Endometrium (tissue), 2 donors: ENCODE measurements around the gene CORT.
"Not testable (repeated sequence)": the region's sequence is repeated elsewhere in the genome, so short reads cannot be mapped to it uniquely, and the experiment has no call there.

Experiments
- FAIRE-seq: peaks from 2 replicates; lab custom pipeline; 2012; peaks lifted over from hg19 to GRCh38; lab: Jason Lieb, UNC
- donor health status: control.
- donor health status: control.

The CORT gene

DNA sequence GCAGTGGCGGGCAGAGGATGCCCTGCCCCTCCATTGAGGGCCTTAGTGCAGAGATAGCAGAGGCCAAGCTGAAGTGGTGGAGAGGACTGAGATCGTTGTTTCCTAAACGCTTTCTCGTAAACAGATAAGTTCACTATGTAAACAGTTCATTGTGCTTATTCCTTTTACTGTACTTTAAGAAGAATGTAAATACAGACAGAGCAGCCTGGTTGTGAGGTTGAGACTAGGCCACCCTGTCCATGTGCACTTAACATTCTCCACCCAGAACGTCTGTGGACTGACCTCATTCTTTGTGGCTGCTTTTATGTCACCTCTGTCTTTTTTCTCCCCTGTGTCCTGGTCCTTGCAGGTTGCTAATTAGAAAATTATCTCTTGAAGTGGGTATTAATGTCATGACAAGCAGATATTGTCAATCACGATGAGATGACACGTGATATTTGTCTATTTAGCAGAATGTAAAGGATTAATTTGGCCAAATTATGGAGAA is 11.1 kb upstream of the CORT start:
- no peak for FAIRE-seq

DNA sequence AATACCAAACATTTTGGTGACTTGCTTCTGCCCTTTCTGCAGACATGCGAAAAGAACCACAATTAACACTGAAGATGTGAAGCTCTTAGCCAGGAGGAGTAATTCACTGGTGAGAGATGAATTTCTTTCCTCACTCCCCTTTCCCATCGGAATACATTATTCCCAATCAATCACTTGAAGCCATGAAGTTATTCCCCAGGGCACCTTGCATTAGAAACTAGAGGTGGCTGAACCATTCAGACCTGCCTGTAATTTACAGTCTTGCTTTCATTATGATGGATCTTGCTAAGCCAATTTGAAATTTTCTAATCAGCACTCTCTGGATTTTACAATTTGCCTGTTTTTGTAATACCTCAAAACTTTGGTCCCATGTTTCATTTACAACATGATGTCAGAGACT is 9.5 kb upstream of the CORT start:
- no peak for FAIRE-seq

DNA sequence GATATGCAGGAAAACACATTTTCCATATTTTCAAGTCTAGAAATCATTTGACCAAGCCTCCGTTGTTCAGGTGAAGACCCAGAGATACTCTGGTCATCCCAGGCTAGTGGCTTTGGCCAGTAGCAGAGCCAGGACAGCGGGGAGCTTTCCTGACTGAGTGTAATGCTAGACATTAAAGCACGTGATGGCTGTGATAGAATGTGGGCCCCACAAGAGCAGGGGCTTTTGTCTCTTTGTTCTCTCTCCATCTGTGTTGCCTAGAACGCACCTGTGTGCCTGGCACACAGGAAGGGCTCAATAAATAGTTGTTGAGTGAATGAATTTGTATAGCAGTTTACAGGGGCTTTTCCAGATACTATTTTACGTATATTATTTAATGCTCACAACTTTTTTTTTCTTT is 9.0 kb upstream of the CORT start:
- FAIRE-seq: no peak

DNA sequence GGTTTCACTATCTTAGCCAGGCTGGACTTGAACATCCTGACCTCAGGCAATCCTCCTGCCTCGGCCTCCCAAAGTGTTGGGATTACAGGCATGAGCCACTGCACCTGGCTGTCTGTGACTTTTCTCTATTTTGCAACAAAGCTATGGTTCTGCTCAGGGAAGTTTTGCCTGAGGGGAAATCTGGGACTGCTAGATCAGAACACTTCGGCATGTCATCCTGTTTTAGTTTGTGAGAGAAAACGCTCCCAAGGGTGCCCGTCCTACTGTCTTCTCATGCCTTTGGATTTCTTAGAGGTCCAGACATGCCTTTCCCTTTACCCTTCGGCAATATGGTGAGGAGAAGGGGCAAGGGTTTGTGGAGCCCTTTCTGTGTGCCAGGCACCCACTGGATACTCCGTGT is 5.6 kb upstream of the CORT start:
- no peak for FAIRE-seq

DNA sequence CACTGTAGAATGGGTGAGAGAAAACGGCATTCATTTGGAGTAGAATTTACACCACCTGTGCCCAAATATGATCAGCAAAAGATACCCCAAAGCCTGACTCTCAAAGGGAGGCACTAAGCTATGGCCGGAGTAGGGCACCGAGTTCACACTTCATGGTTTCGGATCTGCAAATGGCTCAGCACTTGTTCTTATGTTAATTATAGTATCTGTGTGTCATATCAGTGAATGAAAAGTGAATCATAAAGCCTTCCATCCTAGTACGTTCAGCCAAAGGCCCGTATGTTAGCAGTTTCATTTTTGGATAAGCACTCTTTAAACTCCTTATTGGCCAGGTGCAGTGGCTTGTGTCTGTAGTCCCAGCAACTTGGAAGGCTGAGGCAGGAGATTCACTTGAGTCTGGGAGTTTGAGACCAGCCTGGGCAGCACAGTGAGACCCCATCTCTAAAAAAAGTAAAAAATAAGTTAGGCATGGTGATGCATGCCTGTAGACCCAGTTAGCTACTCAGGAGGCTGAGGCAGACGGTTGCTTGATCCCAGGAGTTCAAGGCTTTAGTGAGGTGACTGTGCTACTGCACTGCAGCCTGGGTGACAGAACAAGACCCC is 4.9 kb upstream of the CORT start:
- no peak for FAIRE-seq

DNA sequence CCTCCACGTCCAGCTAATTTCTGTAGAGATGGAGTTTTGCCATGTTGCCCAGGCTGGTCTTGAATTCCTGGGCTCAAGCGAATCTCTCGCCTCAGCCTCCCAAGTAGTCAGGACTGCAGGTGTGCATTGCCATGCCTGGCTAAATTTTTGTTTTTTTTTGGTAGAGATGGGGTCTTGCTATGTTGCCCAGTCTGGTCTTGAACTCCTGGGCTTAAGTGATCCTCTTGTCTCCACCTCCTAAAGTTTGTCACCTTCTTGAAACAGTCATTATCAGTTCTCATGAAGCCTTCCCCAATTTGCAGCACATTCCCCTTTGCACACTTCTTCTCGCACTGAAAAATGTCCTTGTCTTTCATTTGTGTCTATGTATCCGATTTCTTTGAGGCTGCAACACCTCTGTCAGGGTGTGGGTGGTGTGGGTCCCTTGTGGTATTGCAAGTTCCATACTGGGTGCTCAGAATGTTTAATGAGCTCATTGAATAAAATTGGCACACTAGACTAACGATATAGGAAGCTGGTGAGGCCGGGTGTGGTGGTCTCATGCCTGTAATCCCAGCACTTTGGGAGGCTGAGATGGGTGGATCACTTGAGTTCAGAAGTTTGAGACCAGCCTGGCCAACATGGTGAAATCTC is 2.9 kb upstream of the CORT start:
- no peak for FAIRE-seq

DNA sequence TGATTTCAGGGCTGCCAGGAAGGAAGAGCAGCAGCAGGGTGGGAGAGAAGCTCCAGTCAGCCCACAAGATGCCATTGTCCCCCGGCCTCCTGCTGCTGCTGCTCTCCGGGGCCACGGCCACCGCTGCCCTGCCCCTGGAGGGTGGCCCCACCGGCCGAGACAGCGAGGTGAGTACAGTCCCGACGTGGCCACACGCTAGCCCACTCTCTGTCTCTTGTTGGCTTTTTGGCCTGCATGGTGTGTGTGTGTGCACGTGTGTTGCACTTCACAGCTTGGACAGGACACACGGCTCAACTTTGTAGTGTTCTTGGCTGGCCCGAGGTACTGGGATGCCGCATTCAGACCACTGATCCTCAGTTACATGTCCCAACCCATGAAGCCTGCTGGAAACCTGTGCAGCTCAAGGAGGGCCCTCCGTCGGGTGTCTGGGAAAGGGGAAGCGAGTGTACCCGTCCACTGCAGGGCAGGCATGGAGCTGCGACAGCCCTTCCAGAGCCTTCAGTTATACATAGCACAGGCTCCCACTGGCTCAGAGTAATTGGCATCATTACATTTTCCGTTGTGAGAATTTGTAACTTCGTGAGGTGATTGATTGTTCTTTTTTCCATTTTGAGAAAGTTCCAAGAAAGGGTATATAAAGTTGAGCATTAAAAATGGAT is 454 bp downstream of the CORT start:
- FAIRE-seq: no peak

DNA sequence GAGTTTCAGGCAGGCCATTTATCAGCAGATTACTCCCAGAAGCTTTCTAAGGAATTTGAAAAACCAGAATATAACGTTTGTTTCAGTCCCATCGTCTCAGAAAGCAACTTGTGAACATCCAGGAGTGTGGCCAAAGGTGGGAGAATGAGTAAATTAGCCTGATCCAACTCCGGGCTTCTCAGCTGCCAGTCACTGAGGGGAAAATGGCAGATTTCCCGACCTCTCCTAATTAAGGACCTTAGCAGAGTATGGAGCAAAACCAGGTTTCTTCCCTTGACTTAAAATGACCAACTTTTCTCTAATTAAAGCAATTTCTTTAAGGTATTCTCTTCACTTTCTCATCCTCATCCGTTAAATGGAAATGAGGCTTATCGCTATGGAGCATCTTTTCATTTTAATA is 1.0 kb downstream of the CORT start:
- FAIRE-seq: no peak

DNA sequence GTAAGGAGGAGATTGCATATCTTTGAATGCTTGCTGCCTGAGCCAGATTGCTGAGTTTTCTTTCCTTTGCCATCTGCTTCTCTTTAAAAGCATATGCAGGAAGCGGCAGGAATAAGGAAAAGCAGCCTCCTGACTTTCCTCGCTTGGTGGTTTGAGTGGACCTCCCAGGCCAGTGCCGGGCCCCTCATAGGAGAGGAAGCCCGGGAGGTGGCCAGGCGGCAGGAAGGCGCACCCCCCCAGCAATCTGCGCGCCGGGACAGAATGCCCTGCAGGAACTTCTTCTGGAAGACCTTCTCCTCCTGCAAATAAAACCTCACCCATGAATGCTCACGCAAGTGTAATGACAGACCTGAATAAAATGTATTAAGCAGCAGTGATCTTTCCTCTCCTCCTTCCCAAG is 1.5 kb downstream of the CORT start:
- FAIRE-seq: peak; percentile 8

DNA sequence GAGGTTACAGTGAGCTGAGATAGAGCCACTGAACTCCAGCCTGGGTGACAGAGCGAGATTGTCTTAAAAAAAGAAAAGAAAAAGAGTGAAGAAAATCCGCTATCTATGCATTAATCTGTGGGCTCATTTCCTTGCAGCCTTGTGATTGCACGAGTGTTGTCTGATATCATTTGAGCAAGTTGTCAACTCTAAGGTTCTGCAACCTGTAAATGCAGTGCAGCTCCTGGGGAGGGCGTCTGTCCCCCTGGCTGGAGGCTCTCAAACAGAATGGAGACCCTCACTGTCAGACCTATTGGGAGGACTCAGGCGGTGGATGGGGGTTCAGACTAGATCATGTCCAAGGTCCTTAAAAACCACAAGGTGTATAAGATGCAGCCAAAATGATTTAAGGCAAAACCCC is 6.2 kb downstream of the CORT start:
- no peak for FAIRE-seq

DNA sequence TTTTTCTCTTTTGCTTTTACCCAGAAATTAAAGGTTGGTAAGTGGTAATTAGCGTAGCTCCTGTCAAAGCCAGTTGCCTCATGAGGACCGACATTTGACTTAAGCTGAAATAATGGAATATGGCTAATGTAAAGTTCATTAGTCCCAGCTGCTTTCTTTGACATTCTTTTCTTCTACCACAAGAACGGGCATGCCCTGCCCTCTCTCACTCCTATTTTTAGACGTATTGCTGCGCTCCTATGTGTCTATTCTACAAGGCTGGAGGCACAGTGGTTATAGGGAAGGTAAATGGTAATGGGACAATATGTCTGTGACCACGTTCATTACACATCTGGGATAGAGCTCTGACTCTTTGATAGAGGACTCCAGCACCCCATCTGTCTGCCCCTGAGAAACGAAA is 6.8 kb downstream of the CORT start:
- no peak for FAIRE-seq

DNA sequence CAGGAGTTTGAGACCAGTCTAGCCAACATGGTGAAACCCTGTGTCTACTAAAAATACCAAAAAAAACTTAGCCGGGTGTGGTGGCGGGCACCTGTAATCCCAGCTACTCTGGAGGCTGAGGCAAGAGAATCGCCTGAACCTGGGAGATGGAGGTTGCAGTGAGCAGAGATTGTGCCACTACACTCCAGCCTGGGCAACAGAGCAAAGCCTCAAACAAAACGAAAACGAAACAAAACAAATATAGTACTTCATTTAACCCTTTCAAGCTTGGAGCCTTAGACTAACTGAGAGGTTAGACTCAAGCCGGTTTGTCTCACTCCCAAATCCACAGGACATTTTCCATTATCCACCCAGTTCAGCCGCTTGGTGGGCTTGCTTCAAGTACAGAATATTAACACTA is 7.6 kb downstream of the CORT start:
- FAIRE-seq: not testable (repeated sequence)

DNA sequence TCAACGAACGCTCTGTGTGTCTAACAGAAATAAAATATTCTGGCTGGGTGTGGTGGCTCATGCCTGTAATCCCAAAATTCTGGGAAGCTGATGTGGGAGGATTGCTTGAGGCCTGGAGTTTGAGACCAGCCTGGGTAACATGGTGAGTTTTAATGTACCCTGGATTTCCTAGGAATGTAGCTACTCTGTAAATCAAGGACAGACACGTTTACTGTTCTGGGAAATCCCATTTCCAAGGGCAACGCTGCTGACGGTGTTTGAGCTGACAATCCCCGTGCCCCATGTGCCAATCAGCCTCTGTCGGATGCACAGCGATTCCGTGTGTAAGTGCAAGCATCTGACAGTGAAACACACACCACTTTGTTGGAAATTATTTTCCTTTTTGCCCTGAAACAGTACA is 8.0 kb downstream of the CORT start:
- no peak for FAIRE-seq

DNA sequence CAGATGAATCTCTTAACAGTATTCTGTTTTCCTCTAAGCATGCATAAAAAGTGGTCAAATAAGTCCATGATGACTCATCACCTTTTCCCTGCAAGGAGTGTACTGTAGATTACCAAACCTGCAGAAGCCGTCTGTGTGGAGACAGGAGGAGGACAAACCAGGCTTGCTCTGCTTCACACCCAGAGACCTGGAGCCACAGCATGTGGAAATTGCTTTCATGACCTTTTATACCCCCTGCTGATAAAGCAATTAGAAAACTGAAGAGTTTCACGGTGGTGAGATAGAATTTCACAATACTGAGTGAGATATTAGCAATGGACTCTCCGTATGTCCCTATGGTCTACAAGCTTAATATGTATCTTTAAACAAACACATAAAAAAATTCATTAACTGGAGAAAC is 9.4 kb downstream of the CORT start:
- no peak for FAIRE-seq

DNA sequence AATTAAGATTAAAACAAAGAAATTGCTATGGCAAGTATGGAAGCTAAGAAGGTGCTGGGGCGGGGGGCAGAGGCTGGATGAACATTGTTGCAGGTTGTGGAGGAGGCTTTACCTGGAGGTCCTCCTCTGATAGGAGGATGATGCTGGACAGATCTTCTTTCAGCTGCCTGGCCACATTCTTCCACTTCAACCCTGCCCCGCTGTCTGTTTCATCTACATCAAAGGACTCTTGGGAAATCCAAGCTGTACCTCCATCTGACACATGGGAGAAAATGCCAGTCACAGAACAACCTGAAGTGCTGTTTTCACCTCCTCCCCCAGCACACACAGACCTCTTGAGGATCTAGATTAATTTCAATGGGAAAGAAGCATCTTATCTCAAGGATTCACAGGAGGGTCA is 17.2 kb downstream of the CORT start:
- no peak for FAIRE-seq

DNA sequence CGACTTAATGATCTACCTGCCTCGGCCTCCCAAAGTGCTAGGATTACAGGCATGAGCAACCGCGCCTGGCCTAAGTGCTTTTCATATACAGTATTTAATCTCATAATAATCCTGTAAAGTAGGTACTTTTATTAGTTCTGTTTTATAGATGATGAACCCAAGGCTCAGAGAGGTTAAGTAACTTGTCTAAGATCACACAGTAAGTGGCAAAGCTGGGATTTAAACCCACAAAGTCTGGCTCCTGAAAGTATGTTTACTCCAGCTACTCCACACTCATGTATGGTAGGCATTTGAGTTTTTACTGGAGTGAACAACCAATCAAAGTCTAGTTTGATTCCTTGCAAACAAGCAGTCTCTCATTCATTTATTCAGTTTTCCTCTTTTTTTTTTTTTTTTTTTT is 20.2 kb downstream of the CORT start:
- FAIRE-seq: no peak

DNA sequence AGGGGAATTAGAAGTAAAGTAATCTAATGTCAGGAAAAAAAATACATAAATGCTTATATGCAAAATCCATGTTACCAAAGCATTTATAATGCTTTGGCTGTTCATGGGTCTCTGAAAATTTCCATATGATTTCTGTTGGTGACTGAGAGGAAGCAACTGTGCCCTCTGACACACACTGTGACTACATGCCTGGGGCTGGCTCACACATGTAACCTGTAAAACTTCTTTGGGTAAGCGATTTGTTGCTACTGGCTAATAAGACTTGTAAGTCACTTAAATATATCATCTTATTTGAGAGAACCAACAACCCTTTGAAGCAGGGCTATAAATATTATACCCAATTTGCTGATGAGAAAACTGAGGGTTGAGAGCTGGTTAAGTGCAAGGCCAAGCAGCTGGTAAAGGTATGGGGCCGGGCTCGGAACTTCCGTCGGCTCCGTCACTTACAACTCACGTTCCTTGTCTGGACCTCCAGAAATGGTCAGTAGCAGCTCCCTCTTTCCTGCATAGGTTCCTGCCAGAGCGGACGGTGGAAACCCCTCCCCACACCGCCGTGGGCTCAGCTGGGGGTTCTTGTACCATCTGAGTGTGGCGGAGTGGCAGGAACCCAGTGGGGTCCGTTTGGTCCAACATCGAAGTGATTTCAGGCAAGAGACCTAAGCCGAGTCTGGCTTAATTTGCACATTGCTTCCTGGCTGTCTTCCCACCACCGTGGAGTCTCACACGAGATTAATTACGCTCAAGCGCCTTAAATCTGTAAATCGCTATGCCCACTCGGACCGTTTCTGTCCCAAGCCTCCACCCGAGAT is 21.8 kb downstream of the CORT start:
- FAIRE-seq: no peak

DNA sequence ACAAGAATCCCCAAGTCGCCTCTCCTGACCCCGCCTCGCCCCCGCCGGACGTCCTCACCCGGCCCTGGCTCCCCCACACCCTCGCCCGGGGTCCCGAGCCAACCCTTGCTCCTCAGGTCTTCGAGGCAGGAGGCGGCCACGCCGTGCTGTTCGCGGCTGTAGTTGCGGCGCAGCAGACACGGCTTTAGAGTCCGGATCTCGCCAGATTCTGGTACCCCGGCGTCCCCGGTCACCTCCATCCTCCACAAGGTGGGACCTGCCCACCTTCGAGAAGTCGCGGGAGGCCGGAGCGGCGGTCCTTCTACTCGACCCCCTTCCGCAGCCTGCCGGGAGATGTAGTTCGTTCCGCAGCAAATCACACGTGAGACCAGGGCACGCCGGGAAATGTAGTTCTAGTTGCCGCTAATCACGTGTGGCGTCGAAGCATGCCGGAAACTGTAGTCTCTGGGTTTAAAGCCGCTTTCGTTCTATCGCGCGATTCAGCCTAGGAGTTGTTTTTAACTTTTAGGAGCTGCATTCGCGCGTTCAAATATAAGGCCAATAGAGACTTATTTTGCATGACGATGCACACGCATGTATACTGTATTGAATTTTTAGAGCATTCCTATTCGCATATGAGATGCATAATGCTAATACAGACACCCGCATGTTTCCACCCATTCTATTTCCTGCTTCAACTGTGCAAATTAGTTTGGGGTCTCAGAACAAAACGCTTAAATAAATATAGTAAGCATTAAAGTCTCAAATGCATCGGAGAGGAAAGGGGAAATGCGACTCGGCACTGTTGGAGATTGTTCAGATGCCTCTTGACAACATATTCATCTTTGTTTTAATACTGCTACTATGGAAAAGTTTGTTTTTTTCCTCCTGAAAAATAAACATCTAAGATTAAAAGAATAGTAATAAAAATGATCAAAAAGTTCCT is 22.7 kb downstream of the CORT start, which contains the start of gene DFFA:
Gene DFFA (minus strand): TSS at position 310 of the 925 bp plus-strand sequence. CDS start 71 bp downstream, at position 239.
- FAIRE-seq: peak; percentile 46

DNA sequence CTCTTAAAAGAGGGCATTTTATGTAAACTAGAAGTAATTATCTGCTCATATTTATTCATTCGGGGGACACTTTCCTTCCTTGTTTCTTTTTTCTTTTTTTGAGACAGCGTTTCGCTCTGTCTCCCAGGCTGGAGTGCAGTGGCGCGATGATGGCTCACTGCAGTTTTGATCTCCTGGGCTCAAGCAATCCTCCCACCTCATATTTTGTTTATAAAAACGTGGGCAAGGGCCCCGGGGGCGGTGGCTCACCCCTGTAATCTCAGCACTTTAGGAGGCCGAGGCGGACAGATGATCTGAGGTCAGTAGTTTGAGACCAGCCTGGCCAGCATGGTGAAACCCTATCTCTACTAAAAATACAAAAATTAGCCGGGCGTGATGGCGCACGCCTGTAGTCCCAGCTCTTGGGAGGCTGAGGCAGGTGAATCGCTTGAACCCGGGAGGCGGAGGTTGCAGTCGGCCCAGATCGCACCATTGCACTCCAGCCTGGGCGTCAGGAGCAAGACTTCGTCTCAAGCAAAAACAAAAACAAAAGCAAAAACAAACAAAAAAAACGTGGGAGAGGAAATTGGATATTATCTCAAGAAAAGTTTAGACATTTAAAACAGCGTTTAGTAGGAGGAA is 23.4 kb downstream of the CORT start:
- FAIRE-seq: no peak

DNA sequence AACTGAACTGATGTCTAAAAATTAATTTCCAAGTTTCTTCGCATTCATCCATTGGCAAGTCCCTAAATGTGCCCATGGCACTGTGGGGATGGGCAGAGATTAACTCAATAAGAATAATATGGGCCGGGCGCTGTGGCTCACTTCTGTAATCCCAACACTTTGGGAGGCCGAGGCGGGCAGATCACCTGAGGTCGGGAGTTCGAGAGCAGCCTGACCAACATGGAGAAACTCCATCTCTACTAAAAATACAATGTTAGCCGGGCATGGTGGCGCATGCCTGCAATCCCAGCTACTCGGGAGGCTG is 24.4 kb downstream of the CORT start:
- not testable (repeated sequence) for FAIRE-seq
